ENCODE results near the gene ALG12. TPM values are rescaled to one million over a fixed set of nuclear protein-coding genes. Genes with fewer than 3 reads are reported as not detected.

ALG12 gene
- total RNA-seq, 4 donors from 2014 or later, result 17.3 to 25.5 (median 22.1) TPM

DNA sequence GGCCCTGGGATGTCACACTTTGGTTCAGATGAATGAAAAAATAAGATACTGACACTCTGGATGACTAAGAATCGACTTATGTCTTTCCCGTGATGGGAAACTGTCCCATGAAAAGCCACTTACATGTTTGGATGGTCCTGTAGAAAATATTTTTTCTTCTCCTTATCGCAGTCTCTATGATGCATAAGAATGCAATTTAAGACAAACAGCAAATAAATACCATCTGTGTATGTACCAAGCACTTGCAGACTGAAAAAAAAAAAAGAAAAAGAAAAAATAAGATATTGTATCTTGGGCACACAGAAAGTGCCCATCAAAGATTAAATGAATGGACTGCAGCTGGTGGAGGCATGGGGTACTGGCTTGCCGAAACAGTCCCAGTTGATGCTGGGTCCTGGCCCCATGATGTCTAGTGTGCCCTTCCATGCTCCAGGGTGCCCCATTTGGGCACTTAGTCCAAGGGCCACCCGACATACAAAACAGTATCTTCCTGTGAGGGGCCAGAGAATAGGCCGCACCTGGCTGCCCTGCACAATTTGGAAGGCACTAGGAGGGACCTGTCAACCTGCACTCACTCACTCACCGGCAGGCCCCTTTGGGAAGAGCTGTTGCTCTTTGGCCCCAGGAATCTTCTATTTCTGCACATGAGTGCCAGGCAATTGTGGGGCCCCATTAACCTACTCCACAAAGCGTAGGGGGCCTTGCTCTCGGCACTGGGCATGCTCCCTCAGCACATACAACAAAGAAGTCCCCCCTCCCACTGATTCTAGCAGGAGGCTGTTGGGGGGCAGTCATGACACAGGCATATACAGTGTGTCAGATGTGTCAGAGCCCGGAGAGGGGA is 67.1 kb downstream of the ALG12 start:
- H3K4me3 ChIP-seq, result no peak overlapping the region
- peaks cover 0 to 27% of the 10 kb centered on the region in 2 donors for H3K27me3 ChIP-seq
- H3K9me3 ChIP-seq, result no peaks in the 10 kb centered on the region
- TF ChIP-seq POLR2A (IDR thresholded peaks at IDR 0.05), result no peak
- TF ChIP-seq, protein P1, sequence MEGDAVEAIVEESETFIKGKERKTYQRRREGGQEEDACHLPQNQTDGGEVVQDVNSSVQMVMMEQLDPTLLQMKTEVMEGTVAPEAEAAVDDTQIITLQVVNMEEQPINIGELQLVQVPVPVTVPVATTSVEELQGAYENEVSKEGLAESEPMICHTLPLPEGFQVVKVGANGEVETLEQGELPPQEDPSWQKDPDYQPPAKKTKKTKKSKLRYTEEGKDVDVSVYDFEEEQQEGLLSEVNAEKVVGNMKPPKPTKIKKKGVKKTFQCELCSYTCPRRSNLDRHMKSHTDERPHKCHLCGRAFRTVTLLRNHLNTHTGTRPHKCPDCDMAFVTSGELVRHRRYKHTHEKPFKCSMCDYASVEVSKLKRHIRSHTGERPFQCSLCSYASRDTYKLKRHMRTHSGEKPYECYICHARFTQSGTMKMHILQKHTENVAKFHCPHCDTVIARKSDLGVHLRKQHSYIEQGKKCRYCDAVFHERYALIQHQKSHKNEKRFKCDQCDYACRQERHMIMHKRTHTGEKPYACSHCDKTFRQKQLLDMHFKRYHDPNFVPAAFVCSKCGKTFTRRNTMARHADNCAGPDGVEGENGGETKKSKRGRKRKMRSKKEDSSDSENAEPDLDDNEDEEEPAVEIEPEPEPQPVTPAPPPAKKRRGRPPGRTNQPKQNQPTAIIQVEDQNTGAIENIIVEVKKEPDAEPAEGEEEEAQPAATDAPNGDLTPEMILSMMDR (IDR thresholded peaks at IDR 0.05), result no peak
- H3K4me1 ChIP-seq, result peaks cover 6 to 39% (median 25%) of the 10 kb centered on the region in 4 donors
- H3K36me3 ChIP-seq, result no peaks in the 10 kb centered on the region
- DNase-seq, result peak in 1 of 3 donors; percentile 45
- no peak overlapping the region for H3K27ac ChIP-seq

Small RNA genes lying within 50 kb of the gene (small RNA-seq; reads per million reads assigned to genes)
- 0.45 to 0.76 reads per million in 2 donors for gene MIR6821

Other genes starting within 250 kb of the ALG12 start
- 100 to 1,000 TPM in 1 of 4 donors, 10 to 100 TPM in 3; 54.1 to 126 (median 78.5) TPM for gene BRD1, start 90.6 kb downstream of the ALG12 start, total RNA-seq
- gene ZBED4, start 64.6 kb downstream of the ALG12 start, total RNA-seq, result 10 to 100 TPM; 14.9 to 24.0 (median 20.9) TPM
- gene CRELD2, start 196 bp upstream of the ALG12 start, total RNA-seq, result 10 to 100 TPM; 33.3 to 52.0 (median 41.1) TPM
- gene PIM3, start 42.3 kb upstream of the ALG12 start, total RNA-seq, result 100 to 1,000 TPM in 2 of 4 donors, 10 to 100 TPM in 2; 66.2 to 142 (median 105) TPM
- gene IL17REL, start 94.3 kb upstream of the ALG12 start, total RNA-seq, result 1 to 10 TPM in 3 of 4 donors, not detected in 1; 1.1 to 2.3 (median 1.2) TPM
- not detected for gene TTLL8, start 139.9 kb upstream of the ALG12 start, total RNA-seq
- gene MLC1, start 167.0 kb upstream of the ALG12 start, total RNA-seq, result not detected
- gene MOV10L1, start 171.6 kb upstream of the ALG12 start, total RNA-seq, result under 1 TPM in 1 of 4 donors, not detected in 3; 0.67 TPM

Measured in Peyer's patch (tissue), 4 donors.